DND-41 (cell line): ENCODE results near the gene GALNTL6.

Source experiments
- ATAC-seq: fragments of 200-7000 bp; cut with Tn5 transposase; 3 replicates; pipeline ENCODE4 v1.9.1; 2021; ENCODE audit warnings: low read depth; ENCODE audit not compliant: insufficient read depth
- DNase-seq: peaks from one replicate; pipeline ENCODE4 v3.0.0-alpha.2; 2020
- H2AFZ ChIP-seq: 2 replicates; pipeline ENCODE4 v1.6.0; 2012; ENCODE audit warnings: low read depth, low read length
- H3K27ac ChIP-seq: 2 replicates; pipeline ENCODE4 v1.5.1; 2012; ENCODE audit warnings: low read length, inconsistent platforms
- H3K27me3 ChIP-seq: fragments of 200-600 bp; sonication (generic); 2 replicates; pipeline ENCODE4 v1.6.0; 2012; ENCODE audit warnings: low read length, mild to moderate bottlenecking, inconsistent platforms; ENCODE audit not compliant: insufficient read depth, poor library complexity
- H3K36me3 ChIP-seq: 2 replicates; pipeline ENCODE4 v1.5.1; 2012; ENCODE audit warnings: low read length, inconsistent platforms; ENCODE audit not compliant: insufficient read depth
- H3K4me1 ChIP-seq: 2 replicates; pipeline ENCODE4 v1.5.1; 2012; ENCODE audit warnings: mild to moderate bottlenecking, low read length; ENCODE audit not compliant: insufficient read depth
- H3K4me2 ChIP-seq: 2 replicates; pipeline ENCODE4 v1.6.0; 2012; ENCODE audit warnings: mild to moderate bottlenecking, moderate library complexity, low read length, inconsistent platforms; ENCODE audit not compliant: insufficient read depth
- H3K4me3 ChIP-seq, 2 experiments: fragments of 200-600 bp in 1 of 2; shearing (Covaris generic) in 1 of 2; 2 replicates each; pipeline ENCODE4 v1.5.1; 2012 to 2016; ENCODE audit warnings: inconsistent platforms in 2 of 2, low read length in 2 of 2, mild to moderate bottlenecking in 2 of 2, low read depth in 1 of 2, moderate library complexity in 1 of 2
- H3K79me2 ChIP-seq: 2 replicates; pipeline ENCODE4 v1.6.0; 2012; ENCODE audit warnings: low read length, inconsistent platforms; ENCODE audit not compliant: insufficient read depth
- H3K9ac ChIP-seq: 2 replicates; pipeline ENCODE4 v1.6.0; 2012; ENCODE audit warnings: low read depth, mild to moderate bottlenecking, inconsistent platforms, low read length, moderate library complexity
- H3K9me3 ChIP-seq: 2 replicates; pipeline ENCODE4 v1.5.1; 2012; ENCODE audit warnings: low read length, moderate library complexity, mild to moderate bottlenecking, inconsistent platforms; ENCODE audit not compliant: insufficient read depth, severe bottlenecking
- H4K20me1 ChIP-seq: 2 replicates; pipeline ENCODE4 v1.6.0; 2012; ENCODE audit warnings: low read length; ENCODE audit not compliant: insufficient read depth
- EZH2 ChIP-seq: IDR thresholded peaks from 3 replicates; pipeline ENCODE4 v1.6.1; 2012; ENCODE audit warnings: borderline replicate concordance, low read depth, mild to moderate bottlenecking, moderate library complexity, low read length, inconsistent platforms; ENCODE audit not compliant: severe bottlenecking
- TF ChIP-seq, protein P1 (sequence below): IDR thresholded peaks from 2 replicates; pipeline ENCODE4 v1.5.1; 2012; ENCODE audit warnings: borderline replicate concordance, low read length, moderate library complexity, mild to moderate bottlenecking; ENCODE audit not compliant: poor library complexity, severe bottlenecking; ENCODE audit errors: extremely low read depth

GALNTL6 gene

GRCh38 chr4:172147687-172148086 lies 334.5 kb downstream of the GALNTL6 start:
- Histone ChIP-seq H3K4me1 (no peaks in the 10 kb centered on the region), H4K20me1 (no peaks in the 10 kb centered on the region), H3K9me3 (no peaks in the 10 kb centered on the region), H2AFZ (no peak overlapping the region), H3K4me3 (no peak overlapping the region), H3K4me2 (no peak overlapping the region), H3K27ac (no peak overlapping the region), H3K27me3 (no peaks in the 10 kb centered on the region), H3K36me3 (no peaks in the 10 kb centered on the region), H3K79me2 (no peaks in the 10 kb centered on the region), H3K9ac (no peak overlapping the region)
- DNase-seq (no peak), ATAC-seq (no peak)
- TF ChIP-seq EZH2 = no peak
- TF ChIP-seq, protein P1, sequence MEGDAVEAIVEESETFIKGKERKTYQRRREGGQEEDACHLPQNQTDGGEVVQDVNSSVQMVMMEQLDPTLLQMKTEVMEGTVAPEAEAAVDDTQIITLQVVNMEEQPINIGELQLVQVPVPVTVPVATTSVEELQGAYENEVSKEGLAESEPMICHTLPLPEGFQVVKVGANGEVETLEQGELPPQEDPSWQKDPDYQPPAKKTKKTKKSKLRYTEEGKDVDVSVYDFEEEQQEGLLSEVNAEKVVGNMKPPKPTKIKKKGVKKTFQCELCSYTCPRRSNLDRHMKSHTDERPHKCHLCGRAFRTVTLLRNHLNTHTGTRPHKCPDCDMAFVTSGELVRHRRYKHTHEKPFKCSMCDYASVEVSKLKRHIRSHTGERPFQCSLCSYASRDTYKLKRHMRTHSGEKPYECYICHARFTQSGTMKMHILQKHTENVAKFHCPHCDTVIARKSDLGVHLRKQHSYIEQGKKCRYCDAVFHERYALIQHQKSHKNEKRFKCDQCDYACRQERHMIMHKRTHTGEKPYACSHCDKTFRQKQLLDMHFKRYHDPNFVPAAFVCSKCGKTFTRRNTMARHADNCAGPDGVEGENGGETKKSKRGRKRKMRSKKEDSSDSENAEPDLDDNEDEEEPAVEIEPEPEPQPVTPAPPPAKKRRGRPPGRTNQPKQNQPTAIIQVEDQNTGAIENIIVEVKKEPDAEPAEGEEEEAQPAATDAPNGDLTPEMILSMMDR = no peak

GRCh38 chr4:172149329-172149728 lies 336.1 kb downstream of the GALNTL6 start:
- ATAC-seq (no peak), DNase-seq (no peak)
- Histone ChIP-seq H3K9ac (no peak overlapping the region), H3K4me1 (no peaks in the 10 kb centered on the region), H3K4me2 (no peak overlapping the region), H2AFZ (no peak overlapping the region), H3K9me3 (no peaks in the 10 kb centered on the region), H3K27ac (no peak overlapping the region), H3K36me3 (no peaks in the 10 kb centered on the region), H4K20me1 (no peaks in the 10 kb centered on the region), H3K79me2 (no peaks in the 10 kb centered on the region), H3K27me3 (no peaks in the 10 kb centered on the region), H3K4me3 (no peak overlapping the region)
- no peak for TF ChIP-seq EZH2
- TF ChIP-seq, protein P1 = no peak

DNA sequence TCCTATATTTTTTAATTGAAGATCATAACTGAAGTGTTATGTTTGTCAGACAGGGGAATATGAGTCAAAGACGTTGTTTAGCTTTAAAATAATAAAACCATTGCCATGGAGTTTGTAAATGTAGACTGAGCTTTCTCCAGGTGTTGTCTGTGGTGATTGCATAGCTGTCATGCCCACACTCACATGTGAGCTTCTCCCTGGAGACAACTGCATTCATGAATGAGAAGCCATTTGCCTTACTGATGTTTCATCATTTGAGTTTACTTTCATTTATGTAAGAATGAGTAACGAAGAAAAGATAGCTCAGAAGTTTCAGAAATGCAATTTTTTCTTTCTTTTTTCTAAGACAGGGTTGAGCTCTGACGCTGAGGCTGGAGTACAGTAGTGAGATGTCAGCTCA lies 339.1 kb downstream of the GALNTL6 start:
- Histone ChIP-seq H4K20me1 (no peaks in the 10 kb centered on the region), H3K27me3 (no peaks in the 10 kb centered on the region), H3K79me2 (no peaks in the 10 kb centered on the region), H3K4me3 (no peak overlapping the region), H2AFZ (no peak overlapping the region), H3K9ac (no peak overlapping the region), H3K4me1 (no peaks in the 10 kb centered on the region), H3K4me2 (no peak overlapping the region), H3K9me3 (no peaks in the 10 kb centered on the region), H3K36me3 (no peaks in the 10 kb centered on the region), H3K27ac (no peak overlapping the region)
- ATAC-seq = no peak
- TF ChIP-seq EZH2 = no peak
- TF ChIP-seq, protein P1 = no peak
- DNase-seq = no peak

- Histone ChIP-seq H3K27ac (no peak overlapping the region), H3K4me2 (no peak overlapping the region), H3K4me1 (no peaks in the 10 kb centered on the region), H4K20me1 (no peaks in the 10 kb centered on the region), H3K27me3 (no peaks in the 10 kb centered on the region), H3K9me3 (no peaks in the 10 kb centered on the region), H3K9ac (no peak overlapping the region), H3K36me3 (no peaks in the 10 kb centered on the region), H2AFZ (no peak overlapping the region), H3K79me2 (no peaks in the 10 kb centered on the region), H3K4me3 (no peak overlapping the region)
- ATAC-seq = no peak
- no peak for DNase-seq
- TF ChIP-seq, protein P1 = no peak
- TF ChIP-seq EZH2 = no peak
These were observed 340.5 kb downstream of the GALNTL6 start for GRCh38 chr4:172153719-172154118.
